ENCODE measurements around the gene DPP6.
"Not testable (repeated sequence)": the region's sequence is repeated elsewhere in the genome, so short reads cannot be mapped to it uniquely, and the experiment has no call there.

DPP6 gene

GRCh38 chr7:154051643-154052529 lies at the start of gene DPP6:
TSS of gene DPP6 (plus strand) at chr7:154052398.
- not testable (repeated sequence) for DNase-seq (ENCODE audit: low read depth)

- not testable (repeated sequence) for DNase-seq (ENCODE audit: low read depth)
Observed at GRCh38 chr7:154009423-154009911, 42.7 kb upstream of the DPP6 start.

DNA sequence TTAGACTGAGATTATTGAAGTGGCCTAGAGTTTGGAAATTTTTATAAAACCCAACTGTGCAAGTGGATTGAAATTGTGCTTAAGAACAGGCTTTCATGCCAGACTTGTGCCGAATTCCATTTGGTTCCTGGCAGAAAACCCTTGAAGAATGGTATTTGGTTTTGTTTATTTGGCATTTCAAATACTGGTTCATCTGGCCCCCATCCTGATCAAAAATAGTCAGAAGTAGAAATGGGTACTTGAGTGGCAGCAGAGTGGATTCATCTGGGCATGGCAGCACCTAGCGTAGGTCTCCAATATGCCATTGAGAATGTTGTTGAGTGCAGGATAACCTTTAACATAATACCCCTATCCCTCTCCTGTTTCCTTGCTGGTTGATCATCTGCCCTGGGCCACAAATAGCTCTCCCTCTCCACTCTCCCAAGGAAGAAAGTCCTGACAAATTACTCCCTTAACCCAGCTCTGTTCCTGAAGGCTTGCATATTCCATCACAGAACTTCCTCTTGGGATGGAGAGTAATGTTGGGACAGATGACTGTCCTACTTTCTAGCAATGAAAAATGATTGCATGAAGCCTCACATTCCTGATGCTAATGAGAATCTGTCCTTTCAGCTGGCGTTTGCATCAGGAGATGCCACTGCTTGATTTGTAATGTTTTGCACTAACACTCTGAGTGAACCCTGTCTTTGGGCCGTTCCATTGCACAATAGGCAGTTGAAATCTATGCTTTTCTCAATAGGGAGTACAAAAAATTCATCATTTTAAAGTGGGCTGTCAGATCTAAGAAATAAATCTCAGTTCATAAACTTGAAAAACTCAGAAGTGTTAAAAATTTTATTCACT lies 41.3 kb upstream of the DPP6 start:
- not testable (repeated sequence) for DNase-seq (ENCODE audit: low read depth)

DNA sequence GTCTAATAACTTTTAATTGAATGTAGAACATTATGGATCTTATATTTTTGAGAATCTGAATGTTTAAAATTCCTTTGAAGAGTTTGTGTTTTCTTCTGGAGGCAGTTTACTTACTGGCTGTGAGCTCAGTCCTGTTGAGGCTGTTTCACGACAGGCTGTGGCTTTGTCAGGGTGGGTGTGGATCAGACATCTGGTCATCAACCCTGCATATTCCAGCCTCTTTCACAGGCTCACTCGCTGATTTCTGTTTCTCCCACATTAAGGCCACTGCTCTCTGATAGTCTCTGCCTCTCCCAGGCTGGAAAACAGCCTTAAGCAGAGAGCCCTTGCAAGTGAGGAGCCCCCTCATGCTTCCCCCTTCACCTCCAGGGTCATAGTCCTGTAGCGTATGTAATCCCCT lies 39.4 kb upstream of the DPP6 start:
- DNase-seq (ENCODE audit: low read depth) = not testable (repeated sequence)

DNA sequence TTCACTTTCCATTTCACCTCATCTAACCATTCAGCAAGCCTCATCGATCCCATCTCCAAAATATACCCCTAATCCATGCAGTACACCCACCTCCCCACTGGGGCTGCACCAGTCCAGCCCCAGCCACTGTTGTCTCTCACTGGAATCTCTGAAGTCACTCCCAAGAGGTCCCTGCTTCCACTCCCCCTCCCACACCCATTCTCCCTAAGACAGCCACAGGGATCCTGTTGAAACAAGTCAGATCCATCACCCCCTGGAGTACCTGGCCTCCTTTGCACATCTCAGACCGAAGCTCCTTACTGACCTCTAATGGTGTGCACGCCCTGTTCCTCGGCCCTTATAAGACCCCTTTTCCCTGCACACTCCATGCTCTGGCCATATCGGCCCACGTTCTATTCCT lies 36.6 kb upstream of the DPP6 start:
- not testable (repeated sequence) for DNase-seq (ENCODE audit: low read depth)

GRCh38 chr7:154018354-154018753 lies 33.8 kb upstream of the DPP6 start:
- DNase-seq (ENCODE audit: low read depth) = not testable (repeated sequence)

- not testable (repeated sequence) for DNase-seq (ENCODE audit: low read depth)
Observed at GRCh38 chr7:154027805-154028204, 24.4 kb upstream of the DPP6 start.

GRCh38 chr7:154030476-154031080 lies 21.6 kb upstream of the DPP6 start:
- not testable (repeated sequence) for DNase-seq (ENCODE audit: low read depth)

DNA sequence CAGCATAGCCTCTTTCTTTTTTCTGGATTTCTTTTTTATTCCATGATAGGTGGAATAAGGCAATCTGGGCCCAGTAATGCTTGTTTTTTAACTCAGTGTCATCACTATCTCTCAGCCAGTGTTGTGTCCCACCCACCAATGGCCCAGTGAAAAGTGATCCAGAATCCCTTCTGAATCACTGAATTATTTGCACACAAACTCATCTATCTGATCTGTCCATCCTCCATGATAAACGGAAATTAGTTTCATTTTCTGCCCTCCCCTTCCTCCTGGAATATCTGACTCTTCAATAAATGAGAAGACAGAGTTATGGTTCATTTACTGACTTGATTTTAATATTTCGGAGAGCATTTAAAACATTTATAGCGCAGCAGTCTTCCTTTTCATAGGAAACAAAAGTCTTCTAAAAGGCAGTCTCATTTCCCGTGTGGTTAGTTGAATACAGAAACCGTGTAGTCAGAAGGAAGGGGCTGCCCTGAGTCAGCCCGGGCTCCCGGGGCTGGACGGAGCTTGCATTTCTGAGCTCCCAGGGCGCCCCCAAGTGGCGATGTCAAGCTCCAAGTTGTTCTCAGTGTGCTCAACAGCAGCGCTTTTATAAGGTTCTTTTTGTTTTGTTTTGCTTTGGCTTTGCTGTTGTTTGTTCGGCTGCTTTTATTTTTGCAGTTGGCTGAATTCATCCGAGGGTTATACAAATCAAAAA lies 12.6 kb upstream of the DPP6 start:
- DNase-seq (ENCODE audit: low read depth) = not testable (repeated sequence)

GRCh38 chr7:154050394-154050793 lies 1.8 kb upstream of the DPP6 start:
- not testable (repeated sequence) for DNase-seq (ENCODE audit: low read depth)

DNA sequence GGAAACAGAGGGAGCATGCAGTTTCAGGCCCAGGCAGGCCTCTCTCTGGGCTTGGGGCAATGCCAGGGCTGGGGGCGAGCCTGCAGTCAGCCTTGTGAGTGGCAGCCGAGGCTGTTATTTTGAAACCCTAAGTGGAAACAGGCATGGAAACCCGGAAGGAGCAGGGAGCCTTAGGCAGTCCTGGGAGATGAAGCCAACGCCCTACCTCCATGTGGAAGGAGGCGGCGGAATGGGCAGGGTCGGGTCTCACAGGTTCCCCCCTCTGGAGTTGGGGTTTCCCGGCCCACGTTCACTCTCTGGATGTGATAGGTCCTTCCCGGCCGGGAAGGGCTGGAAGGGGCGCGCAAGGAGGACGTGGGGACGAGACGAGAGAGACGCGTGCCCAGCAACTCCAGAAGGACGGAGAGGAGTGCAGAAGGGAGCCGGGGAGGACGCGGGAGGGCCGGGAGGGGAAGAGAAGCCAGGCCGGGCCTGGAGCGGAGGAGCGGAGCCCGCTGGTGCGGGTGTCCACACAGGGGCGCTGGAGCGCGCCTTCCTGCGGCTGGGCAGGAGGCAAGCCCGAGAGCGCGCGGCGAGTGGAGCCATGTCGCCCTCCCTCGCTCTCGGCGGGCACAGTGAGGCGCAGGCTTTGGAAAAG lies 1.1 kb upstream of the DPP6 start:
- DNase-seq (ENCODE audit: low read depth) = not testable (repeated sequence)

DNA sequence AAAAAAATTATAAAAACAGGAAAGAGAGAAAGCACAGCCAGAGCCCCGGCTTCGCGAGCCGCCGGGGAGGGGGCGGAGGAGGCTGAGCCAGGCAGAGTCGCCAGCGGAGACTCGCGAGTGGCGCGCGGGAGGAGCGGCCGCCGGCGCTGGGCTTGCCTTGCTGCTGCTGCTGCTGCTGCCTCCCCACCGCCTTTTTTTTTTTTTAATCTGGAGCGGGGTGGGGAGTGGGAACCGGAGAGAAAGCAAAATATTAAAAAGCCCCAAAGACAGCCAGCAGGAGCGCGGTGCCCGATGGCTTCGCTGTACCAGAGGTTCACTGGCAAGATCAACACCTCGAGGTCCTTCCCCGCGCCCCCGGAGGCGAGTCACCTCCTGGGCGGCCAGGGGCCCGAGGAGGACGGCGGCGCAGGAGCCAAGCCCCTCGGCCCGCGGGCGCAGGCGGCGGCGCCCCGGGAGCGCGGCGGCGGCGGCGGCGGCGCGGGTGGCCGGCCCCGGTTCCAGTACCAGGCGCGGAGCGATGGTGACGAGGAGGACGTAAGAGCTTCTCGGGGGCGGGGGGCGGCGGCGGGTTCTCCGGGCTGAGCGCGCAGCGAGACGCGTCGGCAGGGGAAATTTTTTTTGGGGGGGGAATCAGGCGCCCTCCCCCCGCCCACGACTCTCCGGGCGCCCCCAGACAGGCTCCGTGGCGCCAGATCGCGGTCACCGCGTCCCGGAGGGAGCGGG lies 493 bp downstream of the DPP6 start:
- not testable (repeated sequence) for DNase-seq (ENCODE audit: low read depth)

- DNase-seq (ENCODE audit: low read depth) = not testable (repeated sequence)
Observed at GRCh38 chr7:154053466-154054312, 1.5 kb downstream of the DPP6 start.

GRCh38 chr7:154054664-154055063 lies 2.5 kb downstream of the DPP6 start:
- not testable (repeated sequence) for DNase-seq (ENCODE audit: low read depth)

GRCh38 chr7:154055491-154056106 lies 3.4 kb downstream of the DPP6 start:
- not testable (repeated sequence) for DNase-seq (ENCODE audit: low read depth)

GRCh38 chr7:154058783-154059182 lies 6.6 kb downstream of the DPP6 start:
- DNase-seq (ENCODE audit: low read depth) = not testable (repeated sequence)

DNA sequence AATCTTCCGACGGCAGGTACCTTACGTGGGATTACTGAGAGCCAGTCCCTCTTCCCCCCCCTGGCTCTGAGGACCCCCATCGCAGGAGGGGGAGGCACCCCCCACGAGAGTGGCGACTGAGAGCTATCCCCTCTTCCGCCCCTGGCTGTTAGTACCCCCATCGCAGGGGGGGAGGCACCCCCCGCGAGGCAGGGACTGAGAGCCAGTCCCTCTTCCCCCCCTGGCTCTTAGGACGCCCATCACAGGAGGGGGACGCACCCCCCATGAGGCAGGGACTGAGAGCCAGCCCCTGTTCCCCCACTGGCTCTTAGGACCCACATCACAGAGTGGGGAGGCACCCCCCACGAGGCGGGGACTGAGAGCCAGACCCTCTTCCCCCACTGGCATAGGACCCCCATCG lies 8.4 kb downstream of the DPP6 start:
- not testable (repeated sequence) for DNase-seq (ENCODE audit: low read depth)

GRCh38 chr7:154071833-154072232 lies 19.6 kb downstream of the DPP6 start:
- not testable (repeated sequence) for DNase-seq (ENCODE audit: low read depth)
